ENCODE measurements around the gene CUX1.
"Not testable (repeated sequence)": the region's sequence is repeated elsewhere in the genome, so short reads cannot be mapped to it uniquely, and the experiment has no call there.

CUX1 gene

DNA sequence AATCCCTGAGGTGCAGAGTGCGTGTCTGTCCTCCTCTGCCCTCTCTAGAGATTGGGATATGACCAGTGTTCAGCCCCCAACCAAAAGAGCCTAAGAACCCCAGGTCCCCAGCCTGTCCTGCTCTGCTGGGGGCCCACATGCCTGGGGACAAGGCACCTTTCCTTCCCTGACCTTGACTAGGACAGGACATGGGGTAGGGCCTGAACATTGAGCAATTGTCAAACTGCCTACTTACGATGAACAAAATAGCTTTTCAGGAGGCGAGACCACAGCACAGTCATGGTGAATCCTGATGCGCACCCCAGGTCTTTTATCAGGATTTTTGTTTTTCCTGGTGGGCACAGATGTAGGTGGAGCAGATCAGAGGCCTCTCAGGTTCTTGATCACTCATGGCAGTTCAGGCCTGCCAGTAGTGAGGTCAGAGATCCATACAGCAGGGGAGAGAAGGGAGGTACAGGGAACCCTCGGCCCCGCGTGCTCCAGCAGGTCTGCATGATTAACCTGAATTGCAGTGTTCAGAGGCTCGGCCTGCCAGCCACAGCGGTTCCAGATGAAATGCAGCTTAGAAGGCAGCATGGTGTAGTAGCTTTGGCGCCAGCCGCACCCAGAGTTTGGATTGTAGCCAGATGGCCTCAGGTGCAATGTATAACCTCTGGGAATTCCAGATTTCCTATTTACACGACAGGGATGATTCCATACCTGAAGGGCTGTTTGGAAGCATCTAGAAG lies 191.3 kb downstream of the CUX1 start:
- peak; percentile 76 for DNase-seq (ENCODE audit: low spot score)

DNA sequence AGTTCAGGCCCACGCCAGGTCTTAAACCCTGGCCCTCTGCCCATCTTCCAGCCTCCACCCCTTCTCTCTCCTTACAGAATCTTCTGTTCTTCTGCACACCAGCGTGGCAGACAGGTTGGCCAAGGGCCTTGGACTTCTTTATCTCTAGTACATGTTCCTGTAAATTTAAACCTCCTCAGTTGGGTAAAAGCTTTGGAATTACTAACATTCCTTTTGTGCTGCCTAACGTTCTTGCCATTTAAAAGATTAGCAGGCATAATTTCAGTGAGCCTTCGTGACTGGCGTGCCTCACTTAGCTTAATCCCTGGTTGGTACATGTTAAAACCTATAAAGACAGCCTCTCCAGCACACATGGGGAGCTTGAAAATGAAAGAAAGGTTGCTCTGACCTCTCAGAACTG lies 192.2 kb downstream of the CUX1 start:
- peak; percentile 9 for DNase-seq (ENCODE audit: low spot score)

DNA sequence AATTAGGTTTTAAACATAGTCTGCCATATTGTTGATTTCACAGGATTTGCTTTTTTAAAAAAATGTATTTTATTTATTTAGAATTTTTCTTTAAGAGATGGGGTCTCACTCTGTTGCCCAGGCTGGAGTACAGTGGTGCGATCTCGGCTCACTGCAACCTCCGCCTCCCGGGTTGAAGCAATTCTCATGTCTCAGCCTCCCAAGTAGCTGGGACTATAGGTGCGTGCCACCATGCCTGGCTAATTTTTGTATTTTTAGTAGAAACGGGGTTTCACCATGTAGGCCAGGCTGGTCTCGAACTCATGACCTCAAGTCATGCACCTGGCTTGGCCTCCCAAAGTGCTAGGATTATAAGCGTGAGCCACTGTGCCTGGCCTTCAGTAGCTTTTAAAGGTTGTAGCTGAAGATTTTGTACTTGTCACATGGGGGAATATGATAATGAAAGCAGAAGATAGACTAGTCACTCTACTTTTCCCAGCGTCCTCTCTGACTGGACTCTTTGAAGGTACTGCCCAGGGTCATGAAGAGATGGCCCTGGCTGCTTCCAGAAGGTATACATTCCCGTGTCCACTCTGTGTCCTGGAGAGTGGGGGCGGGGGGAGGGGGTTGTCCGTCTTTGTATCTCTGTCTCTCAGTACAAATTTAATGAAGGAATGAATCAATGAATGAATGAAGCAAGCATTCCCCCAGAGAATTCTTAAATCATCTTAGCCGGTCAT lies 194.8 kb downstream of the CUX1 start:
- DNase-seq (ENCODE audit: low spot score): not testable (repeated sequence)

DNA sequence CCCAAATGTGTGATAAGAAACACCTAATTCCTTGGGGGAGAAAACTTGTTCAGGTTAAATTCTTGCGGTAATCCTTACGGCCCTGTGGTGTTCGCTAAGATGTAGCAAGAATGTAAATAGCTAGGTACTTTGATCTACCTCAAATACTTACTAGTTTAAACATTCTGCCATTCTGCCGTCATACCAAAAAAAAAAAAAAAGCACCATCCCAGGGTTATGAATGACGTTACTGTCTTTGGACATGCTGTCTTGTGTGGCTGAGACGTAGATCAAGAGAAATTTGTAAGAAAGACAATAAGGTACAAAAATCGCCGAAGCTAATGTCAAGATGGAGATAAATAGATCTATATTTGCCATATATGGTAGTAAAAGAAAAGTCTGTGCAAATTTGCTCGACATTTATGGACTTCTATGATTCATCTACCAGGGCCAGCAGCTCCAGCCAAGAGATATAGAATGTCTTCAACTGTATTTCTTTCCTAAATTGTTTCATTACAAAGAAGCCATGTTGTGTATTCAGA lies 195.6 kb downstream of the CUX1 start:
- DNase-seq (ENCODE audit: low spot score): no peak

DNA sequence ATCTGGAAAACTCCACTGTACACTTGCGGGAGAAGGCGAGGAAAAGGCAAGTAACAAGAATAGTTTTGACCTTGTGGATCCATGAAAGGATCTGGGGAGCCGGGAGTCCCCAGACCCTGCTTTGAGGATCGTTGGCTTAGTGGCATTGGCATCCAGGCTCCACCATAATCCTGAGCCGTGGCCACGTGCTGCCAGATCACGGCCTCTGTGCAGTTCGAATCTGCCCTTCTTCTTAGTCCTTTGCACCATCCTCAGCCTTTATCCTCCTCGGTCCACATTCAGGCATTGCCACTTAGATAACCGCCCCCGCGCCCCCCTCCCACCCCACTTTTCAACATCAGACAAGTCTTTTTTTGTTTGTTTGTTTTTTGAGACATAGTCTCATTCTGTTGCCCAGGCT lies 201.4 kb downstream of the CUX1 start:
- no peak for DNase-seq (ENCODE audit: low spot score)

DNA sequence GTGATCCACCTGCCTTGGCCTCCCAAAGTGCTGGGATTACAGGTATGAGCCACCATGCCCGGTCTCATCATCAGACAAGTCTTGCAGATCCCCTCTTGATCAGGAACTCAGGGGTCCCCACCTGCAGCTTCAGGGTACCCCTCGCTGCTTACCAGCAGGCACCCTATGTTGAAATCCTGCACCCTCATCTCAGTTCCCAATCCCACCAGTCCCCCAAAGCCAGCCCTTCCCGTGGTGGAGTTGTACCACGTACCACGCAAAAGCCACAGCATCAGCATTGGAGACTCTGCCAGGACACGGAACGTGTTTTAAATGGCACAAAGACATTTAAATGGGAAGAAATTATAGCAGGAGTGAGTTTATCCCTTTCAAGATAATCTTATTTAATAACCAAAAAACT lies 202.0 kb downstream of the CUX1 start:
- no peak for DNase-seq (ENCODE audit: low spot score)

DNA sequence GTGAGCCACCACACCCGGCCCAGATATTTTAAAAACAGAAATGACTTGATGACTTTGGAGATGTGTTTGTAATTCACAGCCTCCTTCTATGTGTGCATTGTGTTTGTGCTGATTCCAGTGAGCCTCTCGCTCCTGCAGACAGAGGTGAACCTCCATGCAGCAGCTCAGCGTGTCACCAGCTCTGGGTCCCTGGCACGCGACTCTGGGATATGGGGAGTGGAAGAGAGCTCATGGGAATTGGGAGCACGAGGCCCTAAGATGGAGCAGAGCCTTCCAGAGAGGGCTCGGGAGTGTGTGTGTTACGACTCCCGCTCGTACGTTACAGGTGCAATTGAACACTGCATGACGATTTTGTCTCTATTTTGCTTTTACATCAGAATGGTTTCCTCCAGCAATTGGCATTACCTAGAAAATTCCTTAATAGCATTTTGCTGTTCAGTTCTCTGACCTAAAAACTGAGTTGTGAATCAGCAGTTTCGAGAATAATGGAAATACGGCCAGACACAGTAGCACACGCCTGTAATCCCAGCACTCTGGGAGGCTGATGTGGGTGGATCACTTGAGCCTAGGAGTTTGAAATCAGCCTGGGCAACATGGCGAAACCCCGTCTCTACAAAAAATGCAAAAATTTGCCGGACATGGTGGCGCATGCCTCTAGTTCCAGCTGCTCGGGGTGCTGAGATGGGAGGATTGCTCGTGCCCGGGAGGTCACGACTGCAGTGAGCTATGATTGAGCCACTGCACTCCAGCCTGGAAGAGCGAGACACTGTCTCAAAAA lies 204.6 kb downstream of the CUX1 start:
- no peak for DNase-seq (ENCODE audit: low spot score)

DNA sequence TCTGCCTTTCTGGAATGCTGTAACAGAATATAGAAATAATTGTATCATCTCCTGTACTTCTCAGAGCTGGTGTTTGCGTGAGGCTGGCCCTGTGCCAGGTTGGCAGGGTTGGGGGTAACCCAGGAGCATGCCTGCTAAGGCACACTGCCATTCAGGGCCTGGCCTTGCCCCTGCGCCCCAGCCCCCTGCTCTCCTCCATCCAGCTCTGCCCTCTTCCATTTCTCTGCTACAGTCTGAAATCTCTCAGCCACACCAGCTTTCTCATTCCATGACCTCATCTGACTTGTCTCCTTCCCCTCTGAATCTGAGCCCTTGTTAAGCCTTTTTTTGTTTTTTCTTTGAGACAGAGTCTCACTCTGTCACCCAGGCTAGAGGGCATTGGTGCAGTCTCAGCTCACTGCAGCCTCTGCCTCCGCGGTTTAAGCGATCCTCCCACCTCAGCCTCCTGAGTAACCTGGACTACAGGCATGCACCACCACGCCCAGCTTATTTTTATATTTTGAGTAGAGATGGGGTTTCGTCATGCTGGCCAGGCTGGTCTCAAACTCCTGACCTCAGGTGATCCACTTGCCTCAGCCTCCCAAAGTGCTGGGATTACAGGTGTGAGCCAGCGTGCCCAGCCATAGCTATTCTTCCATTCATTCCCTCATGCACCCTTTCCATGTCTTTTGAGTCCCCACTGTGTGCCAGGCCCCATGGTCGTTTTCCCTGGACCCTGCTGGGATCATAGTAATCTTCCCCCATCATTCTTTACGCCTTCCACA lies 206.8 kb downstream of the CUX1 start:
- DNase-seq (ENCODE audit: low spot score): no peak

DNA sequence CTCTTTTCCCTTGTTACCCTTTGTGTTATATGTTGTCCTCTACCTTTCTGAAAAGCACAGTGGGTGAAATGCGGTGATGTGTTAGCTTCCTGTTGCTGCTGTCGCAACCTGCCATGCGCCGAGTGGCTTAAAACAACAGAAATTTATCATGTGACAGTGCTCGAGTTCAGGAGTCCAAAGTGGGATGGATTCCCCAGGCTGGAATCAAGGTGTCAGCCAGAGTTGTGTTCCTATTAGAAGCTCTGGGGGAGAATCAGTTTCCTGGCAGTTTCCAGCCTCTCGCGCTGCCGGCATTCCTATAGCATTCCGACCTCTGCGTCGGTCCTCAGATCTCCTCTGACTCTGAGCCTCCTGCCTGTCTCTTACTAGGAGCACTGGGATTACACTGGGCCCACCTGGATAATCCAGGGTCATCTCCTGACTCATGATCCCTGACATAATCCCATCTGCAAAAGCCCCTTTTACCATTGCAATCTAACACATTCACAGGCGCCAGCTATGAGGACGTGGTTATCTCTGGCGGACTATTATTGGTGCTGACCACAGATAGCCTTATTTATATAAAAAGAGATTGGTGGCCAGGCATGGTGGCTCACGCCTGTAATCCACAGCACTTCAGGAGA lies 207.5 kb downstream of the CUX1 start:
- DNase-seq (ENCODE audit: low spot score): peak; percentile 21

DNA sequence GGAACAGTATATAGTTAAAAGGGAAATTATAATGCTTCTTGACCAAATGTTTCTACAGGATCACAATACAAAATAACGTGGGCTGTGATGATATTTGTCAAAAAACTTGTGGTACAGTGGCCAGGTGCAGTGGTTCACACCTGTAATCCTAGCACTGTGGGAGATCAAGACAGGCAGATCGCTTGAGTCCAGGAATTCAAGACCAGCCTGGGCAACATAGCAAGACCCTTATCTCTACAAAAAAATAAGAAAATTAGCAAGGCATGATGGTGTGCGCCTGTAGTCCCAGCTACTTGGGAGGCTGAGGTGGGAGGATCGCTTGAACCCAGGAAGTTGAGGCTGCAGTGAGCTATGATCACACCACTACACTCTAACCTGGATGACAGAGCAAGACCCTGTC lies 208.4 kb downstream of the CUX1 start:
- not testable (repeated sequence) for DNase-seq (ENCODE audit: low spot score)

DNA sequence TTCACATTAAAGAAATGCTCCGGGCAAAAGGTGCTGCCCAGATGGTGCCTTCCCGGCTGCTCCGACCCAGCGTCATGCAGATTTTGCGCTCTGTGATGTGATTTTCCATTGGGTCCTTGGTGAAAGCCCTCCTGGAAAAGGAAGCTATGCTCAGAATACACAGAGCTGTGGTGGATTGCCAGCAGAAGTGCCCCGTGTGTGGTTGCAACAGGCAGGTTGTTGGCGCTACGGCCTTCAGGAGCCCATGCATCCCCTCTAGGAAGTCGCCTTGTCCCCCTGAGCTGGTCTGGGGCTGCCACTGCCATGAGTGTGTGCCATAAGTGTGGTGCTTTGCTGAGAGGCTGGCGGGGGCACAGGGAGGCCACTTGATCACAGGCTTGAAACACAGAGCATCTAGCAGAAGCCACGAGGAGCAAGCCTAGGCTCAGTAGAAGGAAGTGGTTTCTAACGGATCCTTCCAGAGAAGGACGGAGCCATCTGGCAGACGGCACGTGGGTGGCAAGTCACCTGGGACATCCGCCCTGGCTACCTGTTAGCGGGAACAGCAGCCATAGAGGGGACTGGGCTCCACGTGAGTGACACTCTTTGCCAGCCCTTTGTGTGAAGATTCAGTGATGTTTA lies 210.9 kb downstream of the CUX1 start:
- no peak for DNase-seq (ENCODE audit: low spot score)

DNA sequence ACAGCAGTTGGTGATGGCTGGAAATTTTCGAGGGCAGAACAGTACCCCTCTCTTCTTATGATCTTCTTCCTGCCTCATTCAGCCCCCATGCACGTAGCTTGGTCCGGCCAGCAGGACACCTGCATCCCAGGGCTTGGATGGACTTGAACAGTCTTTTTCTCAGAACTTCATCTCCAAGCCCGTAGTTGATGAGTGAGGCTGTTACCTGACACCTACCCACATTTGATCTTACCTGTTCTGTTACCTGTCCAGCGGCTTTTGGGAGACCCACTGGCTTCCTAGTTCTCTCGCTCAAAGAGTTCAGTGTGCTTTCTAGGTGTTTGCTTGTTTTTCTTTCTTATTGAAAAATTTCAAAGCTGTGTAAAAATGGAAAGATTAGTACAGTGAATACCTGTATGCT lies 212.2 kb downstream of the CUX1 start:
- no peak for DNase-seq (ENCODE audit: low spot score)

DNA sequence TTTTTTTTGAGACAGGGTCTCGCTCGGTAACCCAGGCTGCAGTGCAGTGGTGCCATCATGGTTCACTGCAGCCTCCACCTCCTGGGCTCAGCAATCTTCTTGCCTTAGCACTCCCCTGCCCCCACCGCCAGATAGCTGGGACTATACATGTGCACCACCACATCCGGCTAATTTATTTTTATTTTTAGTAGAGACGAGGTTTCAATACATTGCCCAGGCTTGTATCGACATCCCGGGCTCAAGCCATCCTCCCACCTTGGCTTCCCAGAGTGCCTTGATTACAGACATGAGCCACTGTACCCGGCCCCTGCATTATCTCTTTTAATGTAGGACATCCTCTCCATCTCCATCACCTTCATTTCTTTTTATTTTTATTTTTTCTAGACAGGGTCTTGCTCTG lies 213.3 kb downstream of the CUX1 start:
- DNase-seq (ENCODE audit: low spot score): no peak

DNA sequence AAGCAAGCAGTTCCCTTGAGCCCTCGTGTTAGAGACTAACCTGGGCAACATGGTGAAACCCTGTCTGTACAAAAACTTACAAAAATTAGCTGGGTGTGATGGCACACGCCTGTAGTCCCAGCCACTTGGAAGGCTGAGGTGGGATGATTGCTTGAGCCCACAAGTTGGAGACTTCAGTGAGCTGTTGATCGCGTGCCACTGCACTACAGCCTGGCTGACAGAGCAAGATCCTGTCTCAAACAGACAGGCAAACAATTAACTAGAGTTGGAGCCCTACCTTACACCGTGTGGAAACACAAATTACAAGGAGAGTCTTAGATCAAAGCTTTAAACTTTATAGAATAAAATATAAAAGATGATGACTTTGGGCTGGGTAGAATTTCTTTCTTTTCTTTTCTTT lies 219.5 kb downstream of the CUX1 start:
- no peak for DNase-seq (ENCODE audit: low spot score)

DNA sequence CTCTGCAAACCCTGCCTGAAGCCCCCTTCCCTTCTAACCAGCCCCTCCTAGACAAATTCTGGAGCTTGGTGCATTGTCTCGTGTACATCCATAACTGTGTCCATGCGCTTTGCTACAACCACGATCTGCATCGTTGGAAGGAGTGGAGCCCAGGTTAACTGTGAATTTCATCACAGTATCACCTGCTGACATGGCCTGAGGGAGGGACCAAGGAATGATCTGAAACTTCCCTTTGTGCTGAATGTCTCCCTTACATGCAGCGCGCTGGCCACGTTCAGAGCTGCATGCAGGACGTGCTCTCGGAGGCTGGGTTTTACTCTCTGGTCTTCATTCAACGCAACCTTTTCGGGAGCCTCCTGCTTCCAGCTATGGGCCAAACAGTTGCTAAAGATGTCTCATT lies 222.3 kb downstream of the CUX1 start:
- DNase-seq (ENCODE audit: low spot score): no peak

DNA sequence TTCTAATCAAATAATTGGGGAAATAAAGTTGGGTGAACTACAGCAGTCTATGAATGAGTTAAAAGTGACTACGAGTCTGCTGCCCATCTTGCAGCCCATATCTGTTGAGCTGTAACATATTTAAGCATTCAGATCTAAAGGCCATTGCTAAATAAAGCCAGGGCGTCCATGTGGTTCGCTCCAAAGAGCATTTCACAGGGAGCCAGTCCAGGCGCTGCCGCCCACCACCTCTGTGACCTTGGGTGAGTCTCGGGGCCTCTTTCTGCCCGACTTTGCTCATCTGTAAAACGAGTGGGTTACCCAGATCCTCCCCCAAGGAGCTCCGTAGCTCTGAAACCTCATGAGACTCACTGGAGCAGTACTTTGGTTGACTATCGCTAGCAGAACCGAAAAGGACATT lies 223.1 kb downstream of the CUX1 start:
- DNase-seq (ENCODE audit: low spot score): no peak

DNA sequence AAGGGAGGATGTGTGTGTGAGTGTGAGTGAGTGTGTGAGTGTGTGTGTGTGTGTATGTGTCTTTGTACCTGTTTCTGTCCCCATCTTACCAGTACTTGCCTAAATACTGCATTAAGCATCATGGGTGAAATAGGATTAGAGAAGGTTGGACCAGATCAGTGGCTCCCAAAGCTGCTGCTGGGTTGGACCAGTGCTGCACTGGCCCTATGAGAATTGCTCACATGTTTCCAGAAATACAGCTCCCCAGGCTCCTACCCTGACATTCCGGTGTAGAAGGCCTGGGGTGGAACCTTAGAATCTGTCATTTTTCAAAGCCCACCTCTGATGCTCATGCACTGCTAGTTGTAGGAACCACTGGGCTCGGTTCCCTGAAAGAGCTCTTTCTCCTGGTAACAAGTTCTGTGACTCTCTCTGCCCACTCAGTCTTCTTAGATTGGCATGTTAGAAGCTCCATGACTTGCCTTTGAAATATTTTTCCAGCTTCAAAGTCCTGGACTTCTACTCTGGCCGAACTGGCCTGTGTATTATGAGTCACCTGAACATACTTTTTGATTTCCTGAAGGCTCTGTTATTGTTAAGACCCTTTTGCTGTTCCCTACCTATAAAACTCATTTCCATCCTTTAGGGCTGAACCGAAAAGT lies 224.7 kb downstream of the CUX1 start:
- peak; percentile 85 for DNase-seq (ENCODE audit: low spot score)

DNA sequence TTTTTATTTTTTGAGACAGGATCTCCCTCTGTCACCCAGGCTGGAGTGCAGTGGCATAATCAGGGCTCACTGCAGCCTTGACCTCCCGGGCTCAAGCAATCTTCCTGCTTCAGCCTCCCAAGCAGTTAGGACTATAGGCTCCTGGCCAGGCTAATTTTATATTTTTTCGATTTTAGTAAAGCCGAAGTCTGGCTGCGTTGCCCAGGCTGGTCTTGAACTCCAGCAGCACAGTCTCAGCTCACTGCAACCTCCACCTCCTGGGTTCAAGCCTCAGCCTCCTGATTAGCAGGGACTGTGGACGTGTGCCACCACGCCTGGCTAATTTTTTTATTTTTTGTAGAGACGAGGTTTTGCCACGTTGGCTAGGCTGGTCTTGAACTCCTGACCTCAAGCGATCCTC lies 225.4 kb downstream of the CUX1 start:
- not testable (repeated sequence) for DNase-seq (ENCODE audit: low spot score)

DNA sequence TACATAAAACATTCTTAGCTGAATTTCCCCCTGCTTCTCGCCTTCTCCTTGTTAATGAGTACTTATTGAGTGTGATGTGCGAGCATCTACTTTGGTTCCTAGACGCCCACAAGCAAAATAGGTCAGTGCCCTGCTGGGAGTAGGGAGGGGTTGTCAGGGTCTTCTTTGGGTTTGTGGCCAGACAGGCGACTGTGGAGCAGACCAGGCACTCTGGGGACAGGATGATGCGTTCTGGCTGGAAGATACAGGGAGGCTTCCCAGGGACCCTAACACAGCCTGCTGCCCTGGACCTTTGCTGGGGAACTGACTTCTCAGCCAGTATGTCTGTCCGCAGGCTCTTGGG lies 227.2 kb downstream of the CUX1 start:
- no peak for DNase-seq (ENCODE audit: low spot score)

DNA sequence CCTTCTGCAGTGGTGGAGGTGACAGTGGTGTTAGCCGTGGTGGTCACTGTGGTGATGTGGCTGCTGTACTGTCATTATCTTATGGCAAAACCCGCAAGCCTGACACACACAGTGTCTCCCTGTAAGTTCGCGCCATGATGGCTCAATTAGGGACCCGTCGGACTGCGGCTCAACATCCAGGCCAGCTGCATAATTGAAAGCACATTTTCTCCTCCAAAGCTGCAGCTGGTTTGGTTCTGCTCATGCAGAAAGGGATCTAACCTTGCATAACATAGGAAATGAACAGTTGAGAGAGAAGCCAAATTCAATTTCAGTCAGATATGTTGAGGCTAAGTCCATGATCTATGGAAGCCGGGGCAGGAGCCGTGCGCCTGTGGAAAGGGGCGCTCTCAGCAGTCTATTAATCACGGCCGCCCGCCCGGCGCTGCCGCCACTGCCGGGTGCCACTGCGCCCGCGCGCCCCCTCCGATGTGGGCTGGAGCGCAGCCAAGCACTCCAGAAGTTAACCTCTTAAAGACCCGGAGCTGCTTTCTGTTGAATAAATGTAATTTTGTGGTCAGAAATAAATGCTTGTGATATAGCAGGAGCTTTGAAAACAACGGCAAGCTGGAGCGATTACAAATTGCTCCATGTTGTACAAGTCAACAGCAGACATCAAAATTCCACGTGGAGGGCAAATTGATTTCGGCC lies 227.7 kb downstream of the CUX1 start:
- peak; percentile 71 for DNase-seq (ENCODE audit: low spot score)
